Lung microvascular endothelial cell (primary cell): ENCODE data around the gene ABCG4. TPM values are rescaled to one million over a fixed set of nuclear protein-coding genes. Genes with fewer than 3 reads are reported as not detected.
"Not testable (repeated sequence)": the region's sequence is repeated elsewhere in the genome, so short reads cannot be mapped to it uniquely, and the experiment has no call there.

Source experiments
- DNase-seq, 2 donors: peaks; one replicate each; pipeline versions ENCODE4 v3.0.0 to v3.0.0-alpha.2; 2010; ENCODE audit warnings: low read depth in 2 of 2
- total RNA-seq: library from RNA; depleted of rRNA; stranded (reverse); fragments of >200 nt; gene quantifications from 2 replicates; pipeline ENCODE4 v1.2.1, GENCODE V29; 2014

The ABCG4 gene
- 0.22 TPM in 1 of 2 replicates, not detected in the other for total RNA-seq

DNA sequence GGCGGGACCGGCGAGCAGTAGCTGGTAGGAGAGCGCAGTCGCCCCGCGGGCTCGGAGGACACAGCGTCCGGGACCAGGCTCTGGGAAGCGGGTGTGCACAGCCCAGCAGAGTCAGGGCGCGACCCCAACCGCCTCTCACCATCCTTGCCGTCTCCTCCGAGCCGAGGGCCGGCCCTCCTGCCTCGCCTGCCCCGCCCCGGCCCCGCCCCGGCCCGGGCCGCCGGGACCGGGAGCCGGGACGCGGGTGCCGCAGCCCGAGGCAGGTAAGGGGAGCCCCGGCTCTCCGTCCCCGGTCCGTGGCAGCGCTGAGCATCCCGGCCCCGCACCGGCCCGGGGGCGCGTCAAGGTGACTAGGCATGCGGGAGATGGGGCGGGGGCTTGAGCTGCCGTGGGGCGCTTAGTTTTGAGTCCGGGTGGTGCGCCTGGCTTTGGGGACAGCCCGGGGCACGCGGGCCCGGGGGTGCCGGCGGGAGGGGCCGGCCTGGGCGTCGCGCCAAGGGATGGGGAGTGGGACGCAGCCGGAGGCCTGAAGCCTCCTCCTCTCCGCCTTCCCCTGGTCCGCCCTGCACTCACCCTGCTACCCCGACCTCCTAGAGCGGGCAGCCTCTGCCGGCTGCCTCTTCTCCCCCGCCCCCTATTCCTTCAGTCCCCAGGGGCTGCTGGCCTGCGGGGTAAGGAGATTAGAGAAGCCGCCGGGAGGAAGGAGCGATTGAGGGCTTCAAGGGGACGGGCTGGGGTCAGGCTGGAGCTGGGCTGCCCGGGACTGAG lies at the start of gene ABCG4:
TSS of gene ABCG4 (plus strand) at position 35 of the 768 bp plus-strand sequence. CDS start 914 bp downstream, outside the sequence.
- peak; percentile 18 to 20 for DNase-seq

DNA sequence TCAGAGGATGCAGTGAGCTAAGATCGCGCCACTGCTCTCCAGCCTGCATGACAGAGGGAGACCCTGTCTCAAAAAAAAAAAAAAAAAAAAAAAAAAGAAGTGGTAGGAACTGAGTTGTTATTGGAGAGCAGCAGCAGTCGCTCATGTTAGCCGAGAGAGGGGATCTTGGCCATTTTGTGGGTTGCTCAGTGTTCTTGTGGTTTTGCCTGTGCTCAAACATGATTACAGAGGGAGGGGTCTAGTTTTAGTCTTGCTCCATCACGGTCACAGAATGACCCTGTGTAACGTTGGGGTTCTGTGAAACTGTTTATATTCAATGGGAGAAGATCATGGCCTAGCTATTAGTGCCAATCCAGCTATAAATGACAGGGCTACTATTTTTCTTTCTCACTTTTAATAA lies 49.1 kb upstream of the ABCG4 start:
- DNase-seq, result no peak

DNA sequence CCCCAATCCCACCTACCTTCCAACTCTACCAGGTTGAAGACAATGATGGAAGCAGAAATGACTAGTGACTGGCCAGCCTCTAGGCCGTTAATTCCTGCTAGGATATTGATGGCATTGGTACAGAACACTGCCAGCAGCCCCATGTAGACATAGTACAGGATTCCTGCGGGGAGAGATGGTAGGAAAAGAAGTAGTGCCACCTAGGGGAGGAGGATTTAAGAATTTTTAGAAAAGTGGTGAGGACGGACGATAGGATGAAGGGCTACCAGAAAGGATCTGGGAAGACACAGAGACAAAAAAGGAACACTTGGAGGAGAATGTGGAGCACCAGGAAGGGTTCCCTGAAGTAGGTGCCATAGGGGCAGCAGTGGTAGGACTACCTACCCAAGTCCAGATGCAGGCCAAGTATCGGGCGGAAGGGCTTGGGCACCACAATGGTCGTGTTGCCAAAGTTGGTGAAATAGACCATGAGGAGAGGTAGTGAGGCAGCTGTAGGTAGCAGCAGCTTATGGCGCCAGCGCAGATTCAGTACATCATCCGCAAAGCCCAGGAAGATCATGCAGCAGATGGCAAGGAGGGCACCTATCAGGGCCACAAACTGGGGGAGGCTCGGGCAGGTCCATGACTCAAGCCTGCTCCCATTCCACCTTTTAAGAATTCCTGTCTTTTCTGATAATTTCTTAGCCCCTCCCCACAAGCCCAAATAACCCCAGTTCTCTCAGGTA lies 48.4 kb upstream of the ABCG4 start:
- DNase-seq, result peak; percentile 58 to 68

DNA sequence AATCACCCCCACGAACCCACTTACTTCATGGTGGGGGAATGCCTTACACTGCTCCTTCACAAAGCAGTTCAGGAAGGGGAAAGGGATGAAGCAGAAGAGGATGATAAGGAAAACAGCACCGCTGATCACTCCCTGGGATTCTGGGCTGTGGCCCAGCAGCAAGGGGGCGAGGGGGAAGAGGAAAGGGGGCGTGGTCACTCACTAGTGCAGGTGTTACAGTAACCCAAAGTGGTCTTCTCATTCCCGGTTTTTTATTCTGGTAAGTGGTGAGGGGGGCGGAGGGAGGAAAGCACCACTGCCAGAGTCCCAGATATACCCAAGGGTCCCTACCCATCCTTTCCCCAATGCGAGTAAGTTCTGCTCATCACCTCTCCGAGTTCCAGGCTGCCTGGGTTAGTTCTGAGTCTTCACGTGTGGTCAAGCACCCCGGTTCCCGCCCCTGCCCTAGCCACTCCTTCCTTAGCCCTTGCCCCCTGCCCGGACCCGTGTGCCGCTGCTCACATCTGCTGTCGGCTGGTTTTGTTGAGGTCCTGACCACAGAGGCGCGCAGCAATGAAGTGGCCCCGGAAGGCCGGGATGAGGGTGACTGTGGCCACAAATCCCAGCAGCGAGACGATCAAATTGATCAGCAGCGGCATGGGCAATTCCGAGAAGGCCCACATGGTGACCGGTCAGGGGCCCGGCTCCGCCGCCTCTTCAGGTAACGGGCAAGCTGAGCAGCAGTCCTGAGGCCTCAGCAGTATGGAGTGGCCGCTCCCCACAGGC lies 47.7 kb upstream of the ABCG4 start:
- DNase-seq, result no peak

DNA sequence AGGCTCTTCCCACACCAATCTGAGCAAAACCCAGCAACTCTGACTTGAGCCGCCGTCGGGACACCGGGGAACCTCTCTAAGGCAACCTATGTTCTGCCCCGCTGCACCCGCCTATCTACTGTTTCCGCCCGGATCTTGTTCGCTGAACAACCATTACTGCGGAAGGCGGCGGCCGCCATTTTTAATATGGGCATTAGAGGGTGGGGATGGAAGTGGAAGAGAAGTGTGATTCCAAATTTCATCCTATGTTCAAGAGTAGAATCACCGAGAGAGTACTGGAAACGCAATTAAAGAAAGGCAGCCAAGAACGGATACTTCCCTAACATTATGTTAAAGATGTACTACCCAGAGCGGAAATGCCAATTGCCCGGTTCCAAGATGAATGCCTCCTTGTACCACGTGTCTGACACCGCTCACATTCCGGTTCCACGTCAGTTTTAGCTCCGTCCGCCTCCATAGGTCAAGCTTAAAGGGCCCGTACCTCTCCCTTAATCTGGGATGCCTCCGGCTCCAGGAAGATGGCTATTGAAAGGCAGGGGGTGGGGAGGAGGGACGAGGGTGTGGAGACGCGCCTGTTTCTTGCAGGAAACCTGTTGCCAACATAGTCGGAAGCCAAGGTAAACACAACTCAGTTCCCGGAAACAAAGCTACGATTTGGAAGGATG lies 47.0 kb upstream of the ABCG4 start, which contains the start of gene DPAGT1:
TSS of gene DPAGT1 (minus strand) at position 95 of the 665 bp plus-strand sequence. CDS start 198 bp downstream, outside the sequence.
- DNase-seq, result peak; percentile 94 to 97

DNA sequence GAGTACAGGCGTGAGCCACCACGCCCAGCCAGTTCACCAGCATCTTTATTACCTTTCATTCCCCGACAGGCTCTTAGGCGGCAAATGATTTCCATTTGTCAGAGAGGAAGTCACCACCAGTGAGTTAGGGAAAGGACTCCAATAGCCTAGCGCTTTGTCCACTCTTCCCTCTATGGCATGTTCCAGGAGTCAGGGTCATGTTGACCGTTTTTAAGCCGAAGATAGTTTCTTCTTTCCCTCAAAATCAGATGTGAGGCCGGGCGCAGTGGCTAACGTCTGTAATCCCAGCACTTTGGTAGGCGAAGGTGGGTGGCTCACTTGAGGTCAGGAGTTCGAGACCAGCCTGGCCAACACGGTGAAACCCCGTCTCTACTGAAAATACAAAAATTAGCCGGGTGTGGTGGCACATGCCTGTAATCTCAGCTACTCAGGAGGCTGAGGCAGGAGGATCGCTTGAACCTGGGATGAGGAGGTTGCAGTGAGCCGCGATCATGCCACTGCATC lies 45.6 kb upstream of the ABCG4 start:
- not testable (repeated sequence) for DNase-seq

DNA sequence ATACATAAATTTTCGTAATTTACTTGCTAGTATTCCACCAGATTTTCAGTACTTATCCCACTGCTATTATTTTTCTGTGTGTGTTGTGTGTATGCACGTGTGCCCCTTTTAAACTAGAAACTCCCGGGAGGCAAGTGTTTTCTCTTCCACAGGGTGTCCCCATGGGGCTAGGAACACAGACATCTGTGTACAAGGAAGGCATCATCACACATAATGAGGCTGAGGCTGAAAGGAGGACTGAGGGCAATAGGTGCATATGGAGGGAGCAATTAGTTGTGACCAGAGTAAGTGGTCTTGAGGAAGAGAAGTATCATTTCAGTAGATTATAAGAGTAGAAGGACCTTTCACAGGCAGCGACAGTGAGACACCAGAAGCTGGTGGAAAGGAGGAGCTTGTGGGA lies 45.1 kb upstream of the ABCG4 start:
- peak in 1 of 2 donors; percentile 42 for DNase-seq

DNA sequence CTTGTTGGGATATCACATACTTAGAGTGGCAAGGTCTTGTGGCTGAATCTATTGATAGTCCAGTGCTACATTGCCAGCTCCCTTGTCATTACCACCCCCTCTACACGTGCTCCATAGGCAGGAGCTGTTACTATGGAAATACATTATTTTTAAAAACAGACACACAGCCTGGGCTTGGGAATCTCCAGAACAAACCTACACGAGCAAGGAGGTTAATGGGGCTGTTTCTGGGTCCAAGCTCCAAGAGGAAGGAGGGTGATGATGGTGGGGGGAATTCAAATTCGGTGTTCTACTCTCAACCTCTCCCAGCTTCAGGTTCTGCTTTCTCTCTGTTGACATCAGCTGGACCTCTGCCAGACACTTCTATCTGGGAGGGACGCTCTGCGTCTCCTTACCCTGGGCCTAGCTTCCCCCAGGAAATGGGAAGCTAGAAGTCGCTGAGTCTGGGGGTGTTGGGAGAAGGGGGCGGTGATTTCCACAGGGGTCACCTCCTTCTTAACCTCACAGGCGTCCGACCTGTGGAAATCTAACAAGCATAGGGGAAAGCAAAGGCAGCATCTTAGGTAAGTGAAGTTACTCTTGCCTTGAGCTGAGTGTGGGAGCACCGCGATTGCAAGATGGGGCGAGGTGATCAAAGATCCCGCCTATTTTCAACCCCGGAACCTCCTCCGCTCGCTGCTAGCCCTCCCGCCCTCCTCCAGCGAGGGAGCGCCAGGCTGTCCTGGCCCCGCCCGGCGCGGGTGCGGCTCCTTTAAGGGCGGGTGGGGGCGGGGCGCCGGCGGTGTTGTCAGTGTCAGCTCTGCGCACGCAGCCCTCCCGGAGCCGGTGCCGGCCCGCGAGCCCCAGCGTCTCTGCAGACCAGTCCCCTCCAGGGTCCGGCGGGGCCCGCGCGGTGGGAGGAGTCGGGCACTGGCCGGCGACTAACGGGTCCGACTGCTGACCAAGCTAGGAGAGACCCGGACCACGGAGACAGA lies 42.0 kb upstream of the ABCG4 start, which contains the start of gene C2CD2L:
TSS of gene C2CD2L (plus strand) at position 781 of the 974 bp plus-strand sequence. CDS start 398 bp downstream, outside the sequence.
- peak; percentile 85 to 86 for DNase-seq

DNA sequence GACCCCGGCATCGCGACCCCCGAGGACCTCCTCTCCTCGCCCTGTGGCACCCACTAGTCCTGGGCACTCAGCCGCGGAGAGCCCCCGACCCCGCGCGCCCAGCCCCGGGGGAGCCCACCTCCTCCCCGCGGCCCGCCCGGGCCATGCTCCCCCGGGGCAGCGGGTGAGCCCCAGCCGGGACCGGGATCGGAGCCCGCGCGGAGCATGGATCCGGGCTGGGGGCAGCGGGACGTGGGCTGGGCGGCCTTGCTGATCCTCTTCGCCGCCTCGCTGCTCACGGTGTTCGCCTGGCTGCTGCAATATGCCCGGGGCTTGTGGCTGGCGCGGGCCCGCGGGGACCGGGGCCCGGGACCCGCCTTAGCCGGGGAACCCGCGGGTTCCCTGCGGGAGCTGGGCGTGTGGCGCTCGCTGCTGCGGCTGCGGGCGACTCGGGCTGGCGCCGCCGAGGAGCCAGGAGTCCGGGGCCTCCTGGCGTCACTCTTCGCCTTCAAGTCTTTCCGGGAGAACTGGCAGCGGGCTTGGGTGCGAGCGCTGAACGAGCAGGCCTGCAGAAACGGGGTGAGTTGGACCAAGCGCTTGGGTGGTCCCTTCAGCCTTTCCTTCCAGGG lies 41.2 kb upstream of the ABCG4 start:
- peak in 1 of 2 donors; percentile 27 for DNase-seq

DNA sequence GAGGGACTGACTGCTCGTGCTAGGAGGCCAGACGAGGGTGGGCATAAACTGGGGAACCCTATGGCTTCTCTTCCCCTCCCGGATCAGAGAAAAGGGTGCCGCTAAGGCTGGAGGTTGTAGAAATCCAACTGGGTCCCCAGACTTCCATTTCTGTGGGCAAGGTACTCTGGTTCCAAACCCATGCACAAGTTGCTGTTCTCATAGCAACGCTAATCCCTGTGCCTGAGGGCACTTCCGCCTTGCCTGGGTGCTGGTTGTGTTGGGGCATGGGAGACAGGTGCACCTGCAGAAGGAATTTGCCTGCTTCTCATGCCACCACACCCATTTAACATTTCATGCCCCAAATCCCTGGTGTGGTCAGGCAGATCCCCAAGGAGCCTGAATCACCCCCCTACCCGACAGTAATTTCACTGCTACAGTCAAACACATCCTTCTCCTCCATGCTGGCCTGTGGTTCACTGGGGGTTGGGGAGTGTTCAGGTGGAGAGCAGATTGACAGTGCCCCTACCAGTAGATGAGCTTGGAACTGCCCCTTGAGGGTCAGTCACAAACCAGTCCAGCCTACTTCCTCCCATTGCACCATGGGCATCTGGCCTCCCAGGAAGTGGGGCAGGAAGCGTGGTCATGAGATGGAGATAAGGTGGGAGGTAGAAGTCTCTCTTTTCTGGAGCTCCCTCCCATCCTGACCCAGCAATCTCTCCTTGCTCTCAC lies 40.6 kb upstream of the ABCG4 start:
- no peak for DNase-seq

DNA sequence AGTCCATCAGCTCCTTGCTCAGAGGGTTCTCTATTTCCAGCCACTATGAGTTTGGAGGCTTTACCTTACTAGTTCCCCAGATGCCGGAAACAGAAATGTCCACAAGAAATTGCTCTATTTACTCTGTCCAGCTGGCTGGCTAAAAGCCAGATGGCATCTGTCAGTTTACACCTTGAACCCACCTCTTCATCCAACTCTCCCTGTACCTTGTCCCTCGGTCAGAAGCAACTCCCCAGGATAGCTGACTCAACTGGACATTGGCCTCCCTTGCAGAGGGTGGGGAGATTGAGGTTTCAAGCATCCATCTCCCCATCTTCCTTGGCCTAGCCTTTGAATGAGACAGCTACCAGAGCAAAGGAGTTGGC lies 40.0 kb upstream of the ABCG4 start:
- DNase-seq, result no peak

DNA sequence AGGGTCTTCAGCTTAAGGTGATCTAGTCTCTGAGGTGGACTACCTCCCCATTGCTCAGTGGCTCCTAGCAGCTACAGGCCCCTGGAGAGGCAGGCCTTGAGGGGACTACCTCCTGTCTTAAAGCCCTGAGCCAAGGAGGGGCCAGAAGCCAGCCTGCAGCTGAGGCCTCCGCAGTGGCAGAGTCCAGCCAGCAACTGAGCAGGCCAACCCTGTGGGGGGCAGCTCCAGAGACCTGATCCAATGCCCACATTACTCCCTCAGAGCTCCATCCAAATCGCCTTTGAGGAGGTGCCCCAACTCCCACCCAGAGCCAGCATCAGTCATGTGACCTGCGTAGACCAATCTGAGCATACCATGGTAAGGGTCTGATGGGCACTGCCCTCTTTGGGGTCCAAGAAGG lies 39.0 kb upstream of the ABCG4 start:
- DNase-seq, result no peak

DNA sequence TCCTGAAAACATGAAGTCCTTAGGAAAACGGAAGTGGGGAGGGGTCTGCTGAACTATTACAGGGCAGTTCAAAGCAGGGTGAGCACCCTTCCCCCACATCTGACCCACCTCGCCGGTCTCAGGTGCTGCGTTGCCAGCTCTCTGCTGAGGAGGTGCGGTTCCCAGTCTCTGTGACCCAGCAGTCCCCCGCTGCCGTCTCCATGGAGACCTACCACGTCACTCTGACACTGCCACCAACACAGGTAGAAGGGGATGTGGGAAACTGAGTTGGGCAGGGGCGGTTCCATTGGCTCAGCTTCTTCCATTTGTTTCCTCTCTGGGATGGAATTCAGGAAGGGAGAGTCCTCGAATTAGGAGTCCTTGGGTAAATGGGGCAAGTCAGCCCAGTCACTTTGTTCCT lies 38.4 kb upstream of the ABCG4 start:
- DNase-seq, result no peak

DNA sequence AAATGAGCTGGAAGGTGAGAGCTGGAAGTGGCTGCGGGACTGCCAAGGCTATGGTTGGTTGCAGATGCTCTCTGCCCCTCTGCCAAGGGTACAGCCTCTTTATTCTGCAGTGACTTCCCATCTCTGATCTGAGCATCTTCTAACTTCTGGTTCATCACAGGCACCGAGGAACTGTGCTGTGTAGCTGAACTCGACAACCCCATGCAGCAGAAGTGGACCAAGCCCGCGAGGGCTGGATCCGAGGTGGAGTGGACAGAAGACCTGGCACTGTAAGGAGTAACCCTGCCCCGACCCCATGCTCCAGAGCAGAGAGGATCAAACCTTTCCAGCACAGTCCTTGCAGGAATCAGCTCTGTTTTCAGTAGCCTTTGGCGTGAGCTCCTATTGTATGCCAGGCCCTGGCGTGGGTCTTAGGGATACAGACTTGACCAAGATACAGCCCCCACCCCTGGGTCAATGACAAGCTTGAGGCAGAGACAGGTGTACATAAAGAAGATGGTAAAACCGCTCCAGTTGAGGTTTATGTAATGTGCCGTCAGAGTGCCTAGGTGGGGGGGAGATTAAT lies 37.4 kb upstream of the ABCG4 start:
- DNase-seq, result no peak

DNA sequence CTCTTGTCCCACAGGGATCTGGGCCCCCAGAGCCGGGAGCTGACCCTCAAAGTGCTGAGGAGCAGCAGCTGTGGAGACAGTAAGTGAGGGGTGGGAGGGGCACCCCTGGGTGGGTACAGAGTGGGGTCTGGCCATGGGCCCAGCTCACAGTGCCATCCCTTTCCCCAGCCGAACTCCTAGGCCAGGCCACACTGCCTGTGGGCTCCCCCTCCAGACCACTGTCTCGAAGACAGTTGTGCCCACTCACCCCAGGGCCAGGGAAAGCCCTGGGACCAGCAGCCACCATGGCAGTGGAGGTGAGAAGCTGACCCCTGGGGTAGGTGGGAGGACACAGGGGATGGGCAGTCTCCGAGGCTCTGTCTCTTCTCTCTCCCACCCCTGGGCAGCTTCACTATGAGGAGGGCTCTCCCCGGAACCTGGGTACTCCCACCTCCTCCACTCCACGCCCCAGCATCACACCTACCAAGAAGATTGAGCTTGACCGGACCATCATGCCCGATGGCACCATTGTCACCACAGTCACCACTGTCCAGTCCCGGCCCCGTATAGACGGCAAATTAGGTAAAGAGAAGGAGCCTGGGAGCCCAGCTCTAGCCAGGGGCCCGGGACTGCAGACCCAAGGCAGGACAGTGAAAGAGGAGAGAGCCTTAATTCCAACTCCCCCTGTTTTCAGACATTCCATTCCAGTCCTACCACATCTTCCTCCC lies 36.4 kb upstream of the ABCG4 start:
- DNase-seq, result no peak

DNA sequence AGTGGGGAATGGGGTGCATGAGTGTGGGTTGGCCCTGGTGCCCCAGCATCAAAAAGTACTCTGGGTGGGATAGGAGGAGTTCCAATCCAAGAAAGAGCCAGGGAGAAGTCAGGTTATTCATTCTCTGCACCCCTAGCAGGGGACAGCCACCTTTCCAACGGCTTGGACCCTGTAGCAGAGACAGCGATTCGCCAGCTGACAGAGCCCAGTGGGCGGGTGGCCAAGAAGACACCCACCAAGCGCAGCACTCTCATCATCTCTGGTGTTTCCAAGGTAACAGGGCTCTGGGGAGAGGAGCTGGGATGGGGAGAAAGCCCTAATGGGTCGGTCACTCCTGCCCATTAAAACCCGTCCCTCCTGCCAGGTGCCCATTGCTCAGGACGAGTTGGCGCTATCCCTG lies 35.1 kb upstream of the ABCG4 start:
- DNase-seq, result no peak

DNA sequence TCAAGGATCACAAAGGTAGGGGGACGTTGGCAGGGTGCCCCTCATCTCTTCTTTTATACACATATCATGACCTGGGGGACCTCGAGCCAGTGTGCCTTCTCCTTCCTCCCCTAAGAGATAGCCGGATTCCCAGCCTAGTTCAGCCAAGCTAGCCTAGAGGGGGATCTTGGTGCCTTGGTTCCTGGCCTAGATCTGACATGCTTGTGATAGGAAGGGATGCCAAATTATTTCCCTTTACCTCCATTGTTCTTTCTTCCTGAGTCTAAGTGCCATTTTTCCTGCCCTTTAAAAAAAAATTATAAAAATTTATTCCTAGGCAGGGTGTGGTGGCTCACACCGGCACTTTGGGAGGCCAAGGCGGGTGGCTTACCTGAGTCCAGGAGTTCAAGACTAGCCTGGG lies 34.5 kb upstream of the ABCG4 start:
- peak in 1 of 2 donors; percentile 53 for DNase-seq
